Femur (tissue), 1 donor: Measurements from ENCODE around the gene ZNF83.
A peak's percentile ranks its signal among the peaks of the same experiment; 100 is the strongest.
"Not testable (repeated sequence)": the region's sequence is repeated elsewhere in the genome, so short reads cannot be mapped to it uniquely, and the experiment has no call there.

Experiments
- DNase-seq: peaks from one replicate; pipeline ENCODE4 v3.0.0-alpha.2; 2017

Gene ZNF83

DNA sequence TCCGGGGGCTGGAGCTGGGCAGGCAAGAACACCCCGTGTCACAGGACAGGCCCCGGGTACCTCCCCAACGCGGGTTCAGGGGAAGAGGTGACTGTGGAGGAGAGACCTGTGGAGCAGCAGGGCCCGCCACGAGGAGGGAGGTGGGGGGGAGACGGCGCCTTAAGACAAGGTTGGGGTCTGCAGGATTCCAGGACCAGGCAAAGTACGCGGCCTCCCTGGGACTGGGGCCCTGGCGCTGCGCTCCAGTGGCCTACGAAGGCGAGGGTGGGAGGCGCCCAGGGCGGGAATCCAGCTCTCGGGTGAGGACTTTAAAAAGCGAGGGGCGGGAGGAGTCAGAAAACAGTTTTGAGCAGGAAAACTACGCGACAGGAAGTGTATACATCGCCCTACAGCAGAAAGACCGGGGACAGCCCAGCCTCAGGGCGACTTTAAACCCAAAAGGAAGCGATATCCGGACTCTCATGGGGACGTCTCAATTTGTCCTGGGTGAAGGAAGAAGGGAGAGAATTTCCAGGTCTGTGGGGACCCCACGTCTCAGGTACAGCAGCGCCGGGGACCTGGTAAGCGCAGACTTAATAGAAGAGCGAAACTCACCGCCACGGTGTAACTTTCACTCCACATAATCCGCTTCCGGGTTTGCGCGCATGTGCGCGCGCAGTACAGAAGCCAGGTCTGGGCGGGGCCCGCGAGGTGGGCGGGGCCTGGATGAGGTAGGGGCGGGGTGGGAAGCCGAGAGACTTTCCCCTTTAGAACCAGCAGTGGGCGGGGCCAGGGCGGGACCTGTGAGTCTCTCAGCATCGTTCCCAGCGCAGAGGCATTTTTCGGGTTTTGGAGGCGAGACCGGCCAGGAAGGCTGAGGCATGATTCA, at the start of gene ZNF83:
ZNF83 (minus strand) TSS at position 638 of the 868 bp plus-strand sequence.
- peak; percentile 97 for DNase-seq

DNA sequence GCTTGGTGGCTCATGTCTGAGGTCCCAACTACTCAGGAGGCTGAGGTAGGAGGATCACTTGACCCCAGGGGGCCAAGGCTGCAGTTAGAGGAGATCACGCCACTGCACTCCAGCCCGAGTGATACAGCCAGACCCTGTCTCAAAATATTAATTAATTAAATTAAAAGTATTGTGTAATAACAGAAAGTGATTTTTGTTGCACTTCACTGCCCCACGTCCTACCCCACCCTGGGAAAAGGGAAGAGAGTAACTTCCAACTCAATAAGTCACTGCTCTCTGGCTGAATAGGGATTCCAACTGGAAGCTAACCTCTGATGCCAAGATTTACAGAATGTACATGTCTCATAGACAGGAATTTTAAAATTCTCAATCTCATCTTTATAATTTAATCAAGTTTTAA, 49.5 kb upstream of the ZNF83 start:
- DNase-seq: no peak

DNA sequence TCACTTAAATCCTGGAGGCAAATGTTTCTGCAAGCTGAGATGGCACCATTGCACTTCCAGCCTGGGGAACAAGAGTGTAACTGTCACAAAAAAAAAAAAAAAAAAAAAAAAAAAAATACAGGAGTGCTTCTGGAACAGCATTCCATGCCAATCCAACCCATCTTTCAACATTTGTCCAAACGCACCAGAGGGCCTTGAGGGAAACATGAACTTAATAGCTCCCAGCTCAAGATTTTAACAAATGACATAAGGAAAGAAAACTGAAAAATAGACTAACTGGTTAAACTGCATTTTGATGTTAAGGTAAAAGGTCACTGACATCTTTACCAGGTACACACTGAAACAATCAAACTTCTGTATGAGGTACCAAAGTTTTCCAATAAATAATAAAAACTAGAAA, 47.7 kb upstream of the ZNF83 start:
- DNase-seq: no peak

DNA sequence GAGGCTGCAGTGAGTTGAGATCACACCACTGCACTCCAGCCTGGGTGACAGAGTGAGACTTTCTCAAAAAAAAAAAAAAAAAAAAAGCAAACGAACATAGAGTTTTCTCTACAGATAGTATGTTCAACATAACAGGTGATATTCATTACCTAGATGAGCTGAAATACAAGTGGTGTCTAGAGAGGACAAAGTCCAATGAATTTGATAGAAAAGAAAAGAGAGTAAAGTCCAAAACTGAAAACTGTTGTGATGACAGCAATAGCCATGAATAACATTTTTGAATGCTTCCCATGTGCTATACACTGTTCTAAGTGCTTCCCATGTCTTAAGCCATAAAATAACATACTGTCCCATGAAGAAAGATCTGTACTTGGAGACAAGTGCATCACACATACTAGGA, 43.1 kb upstream of the ZNF83 start:
- DNase-seq: not testable (repeated sequence)

DNA sequence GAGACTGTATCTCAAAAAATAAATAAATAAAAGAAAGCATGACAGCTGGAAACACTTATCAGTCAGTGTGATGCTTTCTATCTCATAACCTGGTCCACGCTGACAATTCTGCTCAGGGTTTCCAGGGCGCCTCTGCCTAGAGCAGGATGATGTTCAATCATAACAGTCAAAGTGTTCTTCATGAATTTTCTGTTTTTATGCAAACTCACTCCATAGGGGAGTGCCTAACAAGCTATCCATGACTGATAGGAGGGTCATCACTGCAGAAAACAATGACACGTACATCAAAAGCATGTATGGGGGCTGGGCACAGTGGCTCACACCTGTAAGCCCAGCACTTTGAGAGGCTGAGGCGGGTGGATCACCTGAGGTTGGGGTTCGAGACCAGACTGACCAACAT, 41.4 kb upstream of the ZNF83 start:
- no peak for DNase-seq

DNA sequence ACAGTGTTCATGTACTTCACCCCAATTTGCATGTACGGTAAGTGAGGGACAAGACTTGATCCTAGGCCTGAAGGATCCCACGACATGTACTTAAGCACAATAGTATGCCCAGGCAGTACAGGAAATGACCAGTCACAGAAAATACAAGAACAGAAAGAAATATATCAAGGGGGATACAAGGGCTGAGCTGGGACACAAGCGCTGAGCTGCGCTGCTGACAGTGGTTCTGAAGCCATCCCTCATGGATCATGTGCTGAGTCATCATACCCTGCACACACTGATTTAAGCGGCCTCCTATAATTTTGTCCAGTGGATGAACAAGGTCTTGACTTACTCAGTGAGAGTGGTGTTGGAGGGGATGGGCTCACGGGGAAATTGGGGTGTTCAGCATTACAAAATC, 37.1 kb upstream of the ZNF83 start:
- not testable (repeated sequence) for DNase-seq

DNA sequence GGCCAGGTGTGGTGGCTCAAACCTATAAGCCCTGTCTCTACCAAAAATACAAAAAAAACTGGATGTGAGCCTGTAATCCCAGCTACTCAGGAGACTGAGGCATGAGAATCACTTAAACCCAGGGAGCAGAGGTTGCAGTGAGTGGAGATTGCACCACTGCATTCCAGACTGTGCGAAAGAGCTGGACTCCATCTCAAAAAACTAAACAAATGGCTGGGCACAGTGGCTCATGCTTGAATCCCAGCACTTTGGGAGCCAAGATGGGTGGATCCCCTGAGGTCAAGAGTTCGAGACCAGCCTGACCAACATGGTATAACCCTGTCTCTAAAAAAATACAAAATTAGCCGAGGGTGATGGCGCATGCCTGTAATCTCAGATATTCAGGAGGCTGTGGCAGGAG, 34.9 kb upstream of the ZNF83 start:
- DNase-seq: no peak

DNA sequence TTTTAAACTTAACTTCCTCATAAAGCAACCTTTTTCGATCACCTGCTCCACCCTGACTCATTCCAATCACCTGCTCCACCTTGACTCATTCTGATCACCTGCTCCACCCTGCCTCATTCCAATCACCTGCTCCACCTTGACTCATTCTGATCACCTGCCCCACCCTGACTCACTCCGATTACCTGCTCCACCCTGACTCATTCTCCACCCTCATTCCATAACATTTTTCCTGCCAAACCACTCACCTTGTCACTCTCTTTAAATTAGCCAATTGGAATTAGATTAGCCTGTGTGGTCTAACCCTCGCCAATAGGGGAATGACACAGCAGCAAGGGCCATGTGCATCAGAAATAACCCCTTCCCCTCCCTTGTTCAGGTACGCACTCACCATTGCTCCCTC, 31.9 kb upstream of the ZNF83 start:
- DNase-seq: no peak

DNA sequence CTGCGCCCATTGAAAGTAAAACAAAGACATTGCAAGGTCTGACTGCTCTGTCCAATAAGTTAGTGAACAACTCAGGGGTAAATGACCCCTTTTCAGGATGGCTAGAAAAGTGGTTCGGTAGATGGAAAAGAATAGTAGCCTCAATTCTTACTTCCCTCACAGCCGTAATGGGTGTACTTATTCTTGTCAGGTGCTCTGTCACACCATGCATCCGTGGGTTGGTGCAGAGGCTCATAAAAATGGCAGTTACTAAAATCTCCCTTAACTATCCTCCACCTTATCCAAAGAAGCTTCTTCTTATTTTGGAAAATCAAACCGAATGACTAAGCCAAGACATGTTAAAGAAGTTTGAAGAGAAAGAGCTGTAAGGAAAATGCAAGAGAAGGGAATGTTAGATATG, 31.4 kb upstream of the ZNF83 start:
- no peak for DNase-seq

DNA sequence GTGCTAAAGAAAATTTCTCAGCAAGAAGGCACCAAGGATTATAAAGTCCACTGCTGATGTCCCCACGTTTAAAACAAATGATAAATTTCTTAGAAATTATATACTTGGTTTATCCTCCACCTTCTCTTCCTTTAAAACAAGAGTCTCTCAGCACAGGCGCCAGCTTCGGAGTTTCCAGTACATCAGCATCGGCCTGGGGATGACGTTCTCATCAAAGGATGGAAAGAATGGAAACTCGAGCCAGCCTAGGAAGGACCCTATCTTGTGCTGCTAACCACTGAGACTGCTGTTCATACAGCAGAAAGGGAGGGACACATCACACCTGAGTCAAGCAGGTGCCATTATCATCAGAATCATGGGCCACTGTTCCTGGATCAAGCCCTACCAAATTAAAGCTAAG, 29.8 kb upstream of the ZNF83 start:
- no peak for DNase-seq

DNA sequence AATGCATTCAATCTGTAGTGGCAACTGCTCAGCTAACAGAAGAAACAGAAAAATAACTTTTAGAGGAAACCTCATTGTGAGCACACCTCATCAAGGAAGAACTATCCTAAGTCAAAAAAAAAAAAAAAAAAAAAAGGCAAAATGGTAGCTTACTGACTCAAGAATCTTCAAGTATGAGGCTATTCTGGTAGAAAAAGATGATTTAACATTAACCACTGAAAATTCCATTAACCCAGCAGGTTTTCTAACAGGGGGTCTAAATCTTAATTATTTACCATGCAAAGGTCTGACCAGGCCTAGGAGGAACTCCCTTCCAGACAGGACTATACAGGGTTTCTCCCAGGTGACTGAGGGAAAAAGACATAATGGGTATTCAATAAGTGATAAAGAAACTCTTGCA, 28.4 kb upstream of the ZNF83 start:
- no peak for DNase-seq

DNA sequence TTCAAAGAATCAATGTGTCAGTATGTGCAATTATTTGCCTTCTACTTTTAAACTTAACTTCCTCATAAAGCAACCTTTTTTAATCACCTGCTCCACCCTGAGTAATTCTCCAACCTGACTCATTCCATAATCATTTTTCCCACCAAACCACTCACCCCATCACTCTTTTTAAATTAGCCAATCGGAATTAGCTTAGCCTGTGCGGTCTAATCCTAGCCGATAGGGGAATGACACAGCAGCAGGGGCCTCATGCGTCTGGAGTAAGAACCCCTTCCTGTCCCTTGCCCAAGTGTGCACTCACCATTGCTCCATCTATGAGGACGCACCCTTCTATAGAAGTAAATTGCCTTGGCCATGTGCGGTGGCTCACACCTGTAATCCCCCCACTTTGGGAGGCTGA, 27.4 kb upstream of the ZNF83 start:
- DNase-seq: no peak

DNA sequence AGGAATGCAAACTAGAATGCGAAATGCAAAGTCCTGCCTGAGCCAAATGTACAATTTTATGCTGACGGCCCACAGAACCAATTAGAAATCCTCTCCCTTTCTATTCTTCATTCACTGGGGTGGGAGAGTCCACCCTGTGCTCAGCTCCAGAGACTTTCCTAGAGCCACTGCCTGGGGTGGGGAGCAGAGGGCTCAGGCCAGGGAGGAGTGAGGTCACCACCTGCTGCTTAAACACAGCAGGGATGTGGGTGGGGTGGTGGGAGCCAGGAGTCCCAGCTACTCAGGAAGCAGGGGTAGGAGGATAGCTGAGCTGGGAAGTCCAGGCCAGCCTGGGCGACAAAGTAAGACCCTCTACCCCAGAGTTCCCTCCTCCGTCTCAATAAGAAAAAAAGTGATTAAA, 26.9 kb upstream of the ZNF83 start:
- no peak for DNase-seq

DNA sequence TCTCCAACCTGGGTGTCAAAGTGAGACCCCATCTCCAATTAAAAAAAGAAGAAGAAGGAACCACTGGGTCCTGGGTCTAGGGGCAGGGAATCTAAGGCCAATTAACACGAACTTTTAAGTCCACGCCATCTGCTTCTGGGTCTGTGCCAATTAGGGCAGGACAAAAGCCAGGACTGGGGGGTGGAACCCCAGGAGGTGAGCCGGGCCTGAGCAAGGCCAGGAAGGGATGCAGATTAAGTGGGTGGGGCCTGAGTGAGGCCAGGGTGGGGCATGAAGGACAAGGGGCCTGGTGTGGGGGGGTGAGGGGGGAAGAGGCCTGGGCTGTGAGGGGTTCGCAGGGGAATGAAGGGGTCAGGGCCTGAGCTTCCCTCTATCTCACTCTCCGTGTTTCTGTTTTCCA, 26.3 kb upstream of the ZNF83 start:
- DNase-seq: no peak

DNA sequence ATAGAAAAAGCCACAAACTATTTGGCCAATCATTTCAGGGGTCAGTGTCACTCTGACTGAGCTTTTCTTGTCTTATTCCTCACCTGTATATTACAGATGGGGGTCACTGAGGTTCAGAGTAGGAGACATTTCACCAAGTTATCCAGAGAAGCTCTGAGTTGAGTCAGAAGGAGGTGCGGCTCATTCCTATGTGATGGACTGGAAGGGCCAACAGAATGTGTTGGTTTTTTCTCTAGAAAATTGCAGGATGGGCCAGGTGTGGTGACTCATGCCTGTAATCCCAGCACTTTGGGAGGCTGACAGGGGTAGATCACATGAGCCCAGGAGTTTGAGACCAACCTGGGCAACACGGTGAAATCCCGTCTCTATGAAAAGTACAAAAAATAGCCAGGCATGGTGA, 24.5 kb upstream of the ZNF83 start:
- DNase-seq: no peak

DNA sequence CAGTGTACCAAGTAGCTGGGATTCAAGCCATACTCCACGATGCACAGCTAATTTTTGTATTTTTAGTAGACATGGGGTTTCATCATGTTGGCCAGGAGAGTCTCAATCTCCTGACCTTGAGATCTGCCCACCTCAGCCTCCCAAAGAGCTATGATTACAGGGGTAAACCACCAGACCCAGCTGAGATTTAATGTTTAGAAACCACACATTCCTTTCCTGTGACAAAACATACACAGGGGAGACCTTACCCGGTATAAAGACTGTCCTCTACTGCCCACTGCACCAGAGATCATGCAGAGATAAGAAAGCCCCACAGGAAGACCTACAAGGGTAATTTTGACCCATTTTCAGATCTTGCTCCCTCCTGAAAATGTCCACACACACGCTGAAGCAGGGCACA, 22.8 kb upstream of the ZNF83 start:
- DNase-seq: no peak

DNA sequence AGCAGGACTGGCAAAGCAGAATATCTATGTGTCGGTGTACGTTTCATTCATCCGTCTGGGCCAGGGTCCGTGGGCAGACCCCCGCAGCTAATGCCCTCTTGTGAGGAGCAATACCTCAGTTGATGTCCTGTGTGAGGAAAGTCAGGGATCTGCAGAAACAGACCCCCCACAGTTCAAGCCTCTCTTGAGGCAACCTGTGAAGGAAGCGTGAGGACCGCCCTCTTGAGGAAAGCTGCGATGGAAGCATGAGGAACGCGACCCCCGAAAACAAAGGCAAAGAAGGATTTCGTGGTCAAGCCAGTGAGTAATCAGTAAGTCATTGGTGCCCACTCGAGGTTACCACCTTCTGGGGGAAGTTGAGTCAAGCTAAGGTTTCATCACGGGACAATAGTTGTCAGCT, 20.9 kb upstream of the ZNF83 start:
- no peak for DNase-seq

DNA sequence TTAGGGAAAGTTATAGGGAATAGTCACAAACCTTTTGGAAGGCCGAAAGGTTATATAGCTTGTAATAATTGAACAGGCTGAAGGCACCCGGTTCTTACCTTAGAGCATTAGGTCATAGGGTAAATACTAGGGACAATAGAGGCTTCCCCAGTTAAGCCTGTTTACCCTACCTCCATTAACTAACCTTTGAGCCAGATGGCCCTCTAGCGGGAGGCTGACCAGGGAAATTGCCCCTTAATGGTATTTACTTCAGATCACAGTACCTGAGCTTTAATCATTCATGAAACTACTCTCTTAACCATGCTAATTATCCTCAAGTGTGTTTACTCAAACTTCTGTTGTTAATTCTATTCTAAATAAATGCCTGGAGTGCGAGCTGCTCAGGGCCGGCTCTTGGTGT, 20.4 kb upstream of the ZNF83 start:
- DNase-seq: no peak

DNA sequence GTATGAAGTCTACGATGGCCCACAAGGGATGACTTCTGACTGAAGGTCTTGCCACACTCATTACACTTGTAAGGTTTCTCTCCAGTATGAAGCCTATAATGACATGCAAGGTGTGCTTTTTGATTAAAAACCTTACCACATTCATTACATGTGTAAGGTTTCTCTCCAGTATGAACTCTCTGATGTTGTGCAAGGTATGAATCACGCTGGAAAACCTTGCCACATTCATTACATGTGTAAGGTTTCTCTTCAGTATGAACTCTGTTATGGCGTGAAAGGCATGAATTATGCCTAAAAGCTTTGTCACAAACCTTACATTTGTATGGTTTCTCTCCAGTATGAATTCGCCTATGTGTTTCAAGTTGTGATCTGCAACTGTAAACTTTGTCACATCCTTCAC, 15.0 kb upstream of the ZNF83 start:
- no peak for DNase-seq

DNA sequence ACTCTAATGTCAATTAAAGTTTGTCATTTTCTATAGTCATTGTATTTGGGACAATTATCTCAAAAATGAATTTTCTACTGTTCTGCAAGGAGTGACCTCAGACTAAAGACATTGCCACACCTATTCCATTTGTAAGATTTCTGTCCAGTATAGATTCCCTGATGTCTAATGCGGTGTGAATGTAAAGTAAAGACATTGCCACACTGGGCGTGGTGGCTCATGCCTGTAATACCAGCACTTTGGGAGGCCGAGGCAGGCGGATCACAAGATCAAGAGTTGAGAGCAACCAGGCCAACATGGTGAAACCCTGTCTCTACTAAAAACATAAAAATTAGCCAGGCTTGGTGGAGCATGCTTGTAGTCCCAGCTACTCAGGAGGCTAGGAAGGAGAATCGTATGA, 13.8 kb upstream of the ZNF83 start:
- no peak for DNase-seq

DNA sequence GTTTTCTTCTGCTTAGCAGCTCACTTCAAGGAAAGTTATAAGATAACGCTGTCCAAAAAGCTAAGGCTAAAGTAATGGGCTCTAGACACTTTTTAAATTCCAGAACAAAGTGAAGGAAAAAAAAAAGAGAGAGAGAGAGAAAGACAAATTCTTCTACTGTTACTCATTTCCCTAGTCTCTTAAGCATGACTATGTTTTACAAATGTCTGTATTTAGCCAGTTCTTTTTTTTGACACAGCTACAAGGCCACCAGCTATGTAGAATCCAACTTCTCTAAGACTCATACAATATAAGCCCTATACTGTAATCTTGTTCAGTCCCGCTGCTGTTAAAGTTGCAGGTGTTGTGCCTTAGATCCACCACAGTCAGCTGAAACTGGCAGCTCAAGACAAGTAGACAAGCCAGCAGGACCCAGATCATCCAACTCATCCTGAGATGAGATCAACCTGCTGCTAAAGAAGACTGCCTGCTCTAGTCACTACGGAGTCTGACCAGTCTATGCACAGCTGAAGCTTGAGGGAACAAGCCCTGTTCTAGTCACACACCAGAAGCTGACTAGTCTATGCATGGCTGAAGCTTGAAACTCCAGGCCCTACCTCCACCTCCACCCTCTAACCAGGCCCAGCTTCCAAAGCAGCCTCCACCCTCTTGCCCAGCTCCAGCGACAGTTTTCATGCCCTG, 10.3 kb upstream of the ZNF83 start:
- DNase-seq: no peak

DNA sequence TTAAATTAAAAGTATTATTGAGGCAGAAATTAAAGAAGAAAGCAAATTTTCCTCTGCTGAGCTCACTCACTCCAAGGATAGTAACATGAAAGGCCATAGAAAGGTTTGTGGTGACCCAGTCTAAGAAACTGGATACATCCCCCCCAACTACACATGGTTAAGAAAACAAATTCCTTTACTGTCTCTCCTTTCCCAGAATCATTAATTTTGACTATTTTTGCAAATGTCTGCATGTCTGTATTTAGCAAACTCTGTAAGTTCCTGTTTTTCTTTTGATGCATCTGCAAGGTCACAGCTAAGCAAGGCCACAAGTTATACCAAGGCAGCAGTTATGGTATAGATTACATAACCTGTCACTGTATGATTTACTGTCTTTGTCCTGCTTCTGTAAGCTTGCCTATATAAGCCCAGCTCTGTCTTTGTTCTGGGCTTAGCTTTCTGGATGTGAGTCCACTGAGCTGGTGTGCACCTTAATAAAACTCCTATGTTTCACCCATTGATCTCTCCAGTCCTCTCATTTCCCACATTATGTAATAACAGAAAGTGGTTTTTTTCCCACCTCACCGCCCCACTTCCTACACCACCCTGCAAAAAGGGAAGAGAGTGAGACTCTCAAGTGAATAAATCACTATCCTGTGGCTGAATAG, 8.5 kb upstream of the ZNF83 start:
- no peak for DNase-seq

DNA sequence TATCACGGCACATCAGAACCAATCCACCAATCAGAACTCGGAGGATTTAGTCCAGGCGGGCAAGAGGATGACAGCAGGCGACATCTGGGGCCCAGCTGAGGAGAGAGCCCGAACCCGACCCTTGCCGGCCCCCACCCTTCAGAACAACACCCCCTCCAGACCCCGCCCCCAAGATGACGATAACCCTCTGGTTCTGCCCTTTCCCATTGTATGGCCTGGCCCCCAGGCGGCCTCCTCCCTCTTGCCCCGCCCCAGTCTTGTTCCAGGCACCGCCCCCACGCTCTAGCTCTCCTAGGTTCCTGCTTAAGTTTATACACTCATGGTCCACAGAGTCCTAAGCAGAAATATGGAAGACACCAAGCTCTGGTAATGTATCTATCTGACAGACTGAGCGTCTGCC, 2.8 kb upstream of the ZNF83 start:
- DNase-seq: peak; percentile 29

DNA sequence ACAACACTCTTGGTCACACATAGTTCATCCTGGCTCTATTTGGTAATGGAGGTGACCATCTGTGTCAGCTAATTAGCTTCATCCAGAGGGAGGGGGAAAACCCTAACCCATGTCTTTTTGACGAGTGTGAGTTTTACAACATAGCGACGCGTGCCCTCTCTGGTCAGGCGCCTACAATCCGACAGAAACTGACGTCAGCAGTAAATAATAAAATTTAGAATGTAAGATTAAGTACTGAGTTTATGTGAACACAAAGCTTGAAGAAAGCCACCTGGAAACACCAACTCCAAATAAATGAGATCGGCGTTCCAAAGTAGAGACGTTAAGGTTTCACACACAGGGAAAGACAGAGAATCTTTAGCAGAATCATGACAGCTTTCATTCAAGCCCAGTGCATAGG, 1.8 kb upstream of the ZNF83 start:
- DNase-seq: no peak
